DMS79 (cell line): ENCODE measurements around the gene KMT5B.
A peak's percentile ranks its signal among the peaks of the same experiment; 100 is the strongest.

Experiments used
- DNase-seq: peaks from one replicate; lab custom pipeline; 2025; lab: John Stamatoyannopoulos, UW

Gene KMT5B

GRCh38 chr11:68143310-68143689, 69.8 kb downstream of the KMT5B start:
- no peak for DNase-seq

GRCh38 chr11:68142441-68143309, 70.4 kb downstream of the KMT5B start:
- no peak for DNase-seq

DNA sequence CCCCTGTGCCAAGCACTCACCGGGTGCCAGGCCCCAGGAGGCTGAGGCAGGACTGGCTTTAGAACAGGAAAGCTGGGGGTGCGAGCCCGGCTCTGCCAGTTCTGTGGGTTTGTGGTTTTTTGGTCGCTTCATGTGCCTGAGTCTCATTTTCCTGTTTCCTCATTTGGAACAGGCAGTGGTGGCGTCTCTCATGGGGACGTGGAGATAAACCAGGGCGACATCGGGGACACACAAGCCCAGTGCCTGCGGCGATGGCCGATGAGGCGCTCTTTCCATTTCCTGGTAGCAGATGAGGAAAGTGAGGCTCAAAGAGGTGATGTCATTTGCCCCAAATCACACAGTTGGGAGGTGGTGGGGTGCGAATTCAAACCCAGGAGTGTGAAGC, 71.1 kb downstream of the KMT5B start:
- DNase-seq: peak; percentile 62

DNA sequence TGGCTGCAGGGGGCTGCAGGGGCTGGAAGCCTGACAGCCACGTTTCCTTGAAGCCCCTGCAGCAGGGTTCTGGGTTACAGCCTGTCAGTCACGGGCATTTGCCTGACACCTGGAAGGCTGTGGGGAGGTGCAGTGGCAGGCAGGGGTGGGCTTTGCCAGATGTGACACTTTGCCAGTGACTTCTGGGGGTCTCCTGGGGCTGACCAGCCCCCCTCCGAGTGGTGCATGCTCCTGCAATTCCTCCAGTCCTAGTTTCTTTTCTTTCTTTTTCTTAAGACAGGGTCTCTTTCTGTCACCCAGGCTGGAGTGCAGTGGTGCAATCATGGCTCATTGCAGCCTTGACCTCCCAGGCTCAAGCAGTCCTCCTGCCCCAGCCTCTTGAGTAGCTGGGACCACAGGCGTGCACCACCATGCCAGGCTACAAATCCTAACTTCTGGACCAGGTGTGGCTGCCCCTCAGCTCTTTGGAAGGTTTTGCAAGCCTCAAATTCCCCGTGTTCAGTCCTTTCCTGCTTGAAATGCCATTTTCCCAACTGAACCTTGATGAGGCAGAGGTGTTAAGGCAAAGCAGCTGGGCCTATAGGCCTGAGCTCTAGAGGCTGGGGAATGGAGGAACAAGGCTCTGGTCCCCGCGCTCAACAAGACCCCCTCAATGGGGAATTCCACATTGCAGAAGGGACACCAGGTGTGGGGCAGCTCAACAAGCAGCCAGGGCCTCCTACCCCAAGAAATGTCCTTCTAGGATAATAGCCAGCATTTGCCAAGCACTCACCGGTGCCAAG, 71.7 kb downstream of the KMT5B start:
- no peak for DNase-seq

GRCh38 chr11:68140496-68141245, 72.4 kb downstream of the KMT5B start:
- DNase-seq: peak; percentile 75

GRCh38 chr11:68138237-68138636, 74.9 kb downstream of the KMT5B start:
- DNase-seq: peak; percentile 11

DNA sequence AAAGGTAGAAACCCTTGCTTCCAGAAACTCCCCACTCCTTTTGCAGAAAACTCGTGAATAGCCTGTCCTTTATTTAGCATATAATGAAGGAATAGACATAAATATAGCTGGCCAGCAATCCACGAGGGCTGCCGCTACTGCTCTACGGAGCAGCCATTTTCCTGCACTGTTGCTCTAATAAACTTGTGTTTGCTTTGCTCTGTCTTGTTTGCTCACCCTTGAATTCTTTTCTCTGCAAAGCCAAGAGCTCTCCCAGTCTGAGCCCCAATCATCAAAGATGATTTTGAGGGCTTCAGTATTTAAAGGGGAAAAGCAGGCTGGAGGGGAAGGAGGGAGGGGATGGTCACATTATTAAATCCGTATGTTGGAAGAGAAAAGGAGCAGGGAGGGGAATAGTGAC, 75.3 kb downstream of the KMT5B start:
- DNase-seq: peak; percentile 40

DNA sequence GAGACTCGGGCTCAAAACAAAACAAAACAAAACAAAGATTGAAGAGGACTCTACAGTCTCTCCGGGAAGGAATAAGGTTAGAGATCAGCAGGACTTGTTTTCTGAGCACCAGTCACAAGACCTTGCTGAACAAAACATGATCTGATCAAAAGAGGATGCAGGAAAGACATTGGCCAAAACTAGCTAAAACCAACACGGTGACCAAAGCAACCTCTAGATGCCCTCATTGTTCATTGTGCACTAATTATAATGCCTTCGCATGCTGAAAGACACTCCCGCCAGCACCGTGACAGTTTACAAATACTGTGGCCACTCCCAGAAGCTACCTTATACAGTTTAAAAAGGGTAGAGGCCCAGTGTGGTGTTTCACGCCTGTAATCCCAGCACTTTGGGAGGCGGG, 76.2 kb downstream of the KMT5B start:
- no peak for DNase-seq

- no peak for DNase-seq
Measured at GRCh38 chr11:68135161-68135560, 77.9 kb downstream of the KMT5B start.

DNA sequence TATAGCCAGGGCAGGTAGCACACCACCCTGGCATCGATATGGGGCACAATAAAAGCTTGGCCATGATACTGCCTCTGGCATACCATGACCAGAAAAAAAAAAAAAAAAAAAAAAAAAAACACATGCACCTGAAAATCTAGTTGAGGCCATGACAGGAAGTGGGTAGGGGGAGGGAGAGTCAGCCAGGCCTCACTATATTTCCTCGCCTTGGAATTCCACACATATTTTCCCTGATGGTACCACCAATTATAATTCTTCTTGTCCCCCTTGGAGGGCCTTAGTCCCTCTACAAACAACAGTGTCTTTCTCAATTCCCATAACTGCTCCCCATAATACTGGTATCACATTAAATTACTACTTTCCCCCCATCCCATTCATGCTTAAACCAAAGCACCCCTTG, 79.3 kb downstream of the KMT5B start:
- no peak for DNase-seq

GRCh38 chr11:68130121-68130520, 83.0 kb downstream of the KMT5B start:
- no peak for DNase-seq

DNA sequence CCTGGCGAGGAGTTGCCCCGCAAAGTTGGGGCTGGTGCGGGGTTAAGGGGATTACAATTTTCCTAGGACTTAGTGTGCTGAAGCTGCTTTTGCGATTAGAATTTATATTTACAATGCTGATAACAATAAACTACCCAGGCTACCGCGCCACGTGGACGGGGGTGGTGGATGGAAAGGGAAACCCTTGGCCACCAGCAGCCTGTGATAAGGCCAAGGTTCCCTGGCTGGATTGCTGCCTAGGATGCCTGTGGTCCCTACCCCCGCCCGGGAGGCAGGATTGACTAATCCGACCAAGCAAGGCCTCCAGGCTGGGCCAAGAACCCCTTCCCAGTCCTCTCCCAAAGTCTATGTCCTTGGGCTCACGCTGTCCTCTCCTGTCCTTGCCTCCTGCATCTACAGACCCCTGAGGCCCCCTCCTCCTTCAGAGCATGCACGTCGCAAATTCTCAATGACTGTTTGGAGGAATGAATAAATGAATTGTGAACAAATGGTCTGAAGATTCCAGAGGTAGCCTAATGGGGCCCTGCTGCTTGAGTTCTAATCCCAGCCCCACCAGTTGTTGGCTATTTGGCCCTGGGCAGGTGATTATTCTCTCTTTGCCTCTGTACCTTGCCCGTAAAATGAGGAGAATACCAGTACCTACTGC, 84.3 kb downstream of the KMT5B start:
- DNase-seq: no peak

GRCh38 chr11:68127714-68128681, 85.1 kb downstream of the KMT5B start:
- DNase-seq: no peak

DNA sequence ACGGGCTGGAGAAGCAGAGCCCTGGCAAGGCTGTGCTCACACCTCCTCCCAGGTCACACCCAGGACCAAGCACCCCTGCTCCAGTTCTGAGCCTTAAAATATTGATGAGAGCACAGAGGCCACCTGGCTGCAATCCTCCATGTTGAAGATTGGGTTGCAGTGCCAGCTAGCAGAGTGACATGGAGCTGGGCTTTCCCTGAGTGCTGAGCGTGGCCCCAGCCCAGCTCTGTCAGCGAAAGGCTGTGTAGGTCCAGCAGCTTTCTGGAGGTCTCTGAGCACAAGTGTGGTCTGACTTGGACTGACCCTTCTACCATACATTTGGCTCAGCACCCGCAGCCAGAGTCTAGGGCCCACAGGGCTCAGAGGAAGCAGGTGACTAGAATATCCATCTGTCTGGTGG, 87.9 kb downstream of the KMT5B start:
- DNase-seq: no peak

DNA sequence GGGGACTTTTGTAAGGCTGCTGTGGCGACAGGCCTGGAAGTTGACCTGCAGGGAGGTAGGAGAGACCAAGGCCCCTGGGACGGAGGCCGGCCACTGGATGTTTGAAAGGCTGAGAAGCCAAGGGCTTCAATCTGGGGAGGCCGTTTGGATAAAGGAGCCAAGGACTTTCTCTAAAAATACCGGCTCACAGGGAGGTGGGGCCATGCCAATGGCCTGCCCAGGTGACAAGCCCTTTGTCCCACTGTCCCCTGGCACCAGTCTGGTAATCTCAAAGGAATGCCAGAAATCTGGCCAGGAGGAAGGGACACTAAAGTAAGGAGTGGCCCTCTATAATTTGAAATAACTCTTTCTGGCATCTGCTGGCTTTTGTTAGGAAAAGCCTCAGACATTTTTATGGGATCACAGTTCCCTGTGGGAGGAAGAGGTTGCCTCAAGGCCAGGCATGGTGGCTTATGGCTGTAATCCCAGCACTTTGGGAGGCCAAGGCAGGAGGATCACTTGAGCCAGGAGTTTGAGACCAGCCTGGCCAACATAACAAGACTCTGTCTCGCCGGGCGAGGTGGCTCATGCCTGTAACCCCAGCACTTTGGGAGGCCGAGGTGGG, 90.1 kb downstream of the KMT5B start:
- DNase-seq: no peak

GRCh38 chr11:68121067-68121899, 91.8 kb downstream of the KMT5B start, which contains the start of gene CHKA:
CHKA (minus strand) TSS chr11:68121388; CDS start chr11:68121177, 211 bp downstream.
- DNase-seq: peak; percentile 85

DNA sequence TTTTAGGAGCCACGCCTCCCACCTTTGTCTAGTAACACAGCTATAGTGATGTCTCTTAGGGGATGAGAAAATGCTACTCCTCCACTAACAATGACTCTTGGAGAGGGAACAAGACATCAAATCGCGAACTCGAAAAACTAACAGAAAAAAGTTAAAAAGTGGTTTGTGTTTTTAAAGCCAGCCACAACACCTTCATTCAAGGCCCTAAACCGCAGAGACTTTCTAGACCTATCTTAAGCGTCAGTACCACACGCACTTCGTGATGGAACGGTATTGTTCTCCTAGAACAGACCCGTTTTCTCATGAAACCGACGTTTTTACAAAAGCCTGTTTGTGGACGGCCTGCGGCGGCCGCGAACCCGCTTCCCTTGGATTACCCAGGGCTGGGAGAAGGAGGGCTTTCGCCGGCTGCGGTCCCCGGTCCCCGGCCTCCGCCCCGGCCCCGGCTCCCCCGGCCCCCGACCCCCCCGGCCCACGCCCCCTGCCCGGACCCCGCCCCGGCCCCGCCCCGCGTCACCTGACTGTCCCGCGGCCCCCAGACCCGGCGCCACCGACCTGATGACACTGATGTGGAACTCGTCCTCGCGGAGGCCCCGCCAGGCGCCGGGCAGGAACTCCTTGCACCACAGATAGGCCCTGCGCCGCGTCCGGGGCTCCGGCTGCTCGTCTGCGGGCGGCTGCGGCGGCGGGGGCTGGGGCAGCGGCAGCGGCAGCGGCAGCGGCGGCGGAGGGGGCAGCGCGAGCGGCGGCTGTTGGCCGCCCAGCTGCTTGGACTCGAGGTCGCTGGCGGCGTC, 92.6 kb downstream of the KMT5B start:
- DNase-seq: peak; percentile 9

DNA sequence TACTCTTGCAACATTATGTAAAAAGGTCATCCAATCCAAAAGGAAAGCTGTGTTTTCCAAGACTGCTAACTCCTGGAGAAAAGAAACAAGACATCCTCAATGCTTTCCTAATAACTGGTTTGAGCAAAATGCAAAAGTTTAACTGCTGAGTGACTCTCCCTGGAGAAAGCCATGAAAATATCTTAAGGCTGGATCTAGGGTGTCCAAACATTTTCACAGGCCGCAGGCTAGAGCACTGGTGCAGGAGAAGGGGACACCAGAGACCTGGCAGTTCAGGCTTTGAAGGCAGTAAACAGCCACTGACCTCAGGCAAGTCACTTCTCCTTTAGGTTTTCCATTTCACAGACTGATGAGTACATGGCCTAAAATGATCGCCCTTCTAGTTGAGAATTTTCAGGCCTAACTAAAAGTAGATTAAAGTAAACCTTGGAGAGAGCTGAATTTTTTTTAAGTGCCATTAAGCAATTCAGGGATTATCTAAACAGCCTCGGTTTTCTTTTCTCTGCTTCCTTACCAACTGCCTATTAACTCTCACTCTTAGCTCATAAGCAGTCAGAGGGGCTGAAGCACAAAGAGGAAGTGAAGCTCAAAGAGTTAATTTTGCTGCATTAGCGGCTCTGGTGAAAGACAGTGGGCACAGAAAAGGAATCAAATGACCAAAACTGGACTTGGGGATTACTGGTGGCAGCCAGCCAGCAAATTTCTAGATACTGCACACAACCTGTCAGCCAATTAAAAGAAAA, 94.2 kb downstream of the KMT5B start:
- no peak for DNase-seq
